ENCODE measurements around the gene ZWILCH.

- TF ChIP-seq, protein P1, sequence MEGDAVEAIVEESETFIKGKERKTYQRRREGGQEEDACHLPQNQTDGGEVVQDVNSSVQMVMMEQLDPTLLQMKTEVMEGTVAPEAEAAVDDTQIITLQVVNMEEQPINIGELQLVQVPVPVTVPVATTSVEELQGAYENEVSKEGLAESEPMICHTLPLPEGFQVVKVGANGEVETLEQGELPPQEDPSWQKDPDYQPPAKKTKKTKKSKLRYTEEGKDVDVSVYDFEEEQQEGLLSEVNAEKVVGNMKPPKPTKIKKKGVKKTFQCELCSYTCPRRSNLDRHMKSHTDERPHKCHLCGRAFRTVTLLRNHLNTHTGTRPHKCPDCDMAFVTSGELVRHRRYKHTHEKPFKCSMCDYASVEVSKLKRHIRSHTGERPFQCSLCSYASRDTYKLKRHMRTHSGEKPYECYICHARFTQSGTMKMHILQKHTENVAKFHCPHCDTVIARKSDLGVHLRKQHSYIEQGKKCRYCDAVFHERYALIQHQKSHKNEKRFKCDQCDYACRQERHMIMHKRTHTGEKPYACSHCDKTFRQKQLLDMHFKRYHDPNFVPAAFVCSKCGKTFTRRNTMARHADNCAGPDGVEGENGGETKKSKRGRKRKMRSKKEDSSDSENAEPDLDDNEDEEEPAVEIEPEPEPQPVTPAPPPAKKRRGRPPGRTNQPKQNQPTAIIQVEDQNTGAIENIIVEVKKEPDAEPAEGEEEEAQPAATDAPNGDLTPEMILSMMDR (IDR thresholded peaks at IDR 0.05) = no peak
- TF ChIP-seq POLR2A (IDR thresholded peaks at IDR 0.05) = no peak
Observed at GRCh38 chr15:66598095-66598815, 93.1 kb downstream of the ZWILCH start.
